GM06990 (cell line): Measurements from ENCODE around the gene ACAP2.

ENCODE experiments used
- DNase-seq: peaks from one replicate; pipeline ENCODE4 v3.0.0-alpha.2; 2011; ENCODE audit not compliant: insufficient read length; ENCODE audit errors: extremely low read depth
- H3K27me3 ChIP-seq: replicated peaks from 2 replicates; pipeline ENCODE4 v1.6.0; 2011; ENCODE audit warnings: low read length; ENCODE audit not compliant: control insufficient read depth, insufficient read depth
- H3K36me3 ChIP-seq: 2 replicates; pipeline ENCODE4 v1.5.1; 2011; ENCODE audit warnings: low read length; ENCODE audit not compliant: control insufficient read depth, insufficient read depth
- H3K4me3 ChIP-seq: replicated peaks from 2 replicates; pipeline ENCODE4 v1.5.1; 2011; ENCODE audit warnings: low read depth, mild to moderate bottlenecking, control low read depth, low read length
- TF ChIP-seq, protein P1 (sequence below): IDR thresholded peaks from 2 replicates; pipeline ENCODE4 v1.5.1; 2011; ENCODE audit warnings: low read length, control low read depth, mild to moderate bottlenecking, inconsistent platforms; ENCODE audit not compliant: insufficient read depth, poor library complexity, severe bottlenecking

ACAP2 gene

DNA sequence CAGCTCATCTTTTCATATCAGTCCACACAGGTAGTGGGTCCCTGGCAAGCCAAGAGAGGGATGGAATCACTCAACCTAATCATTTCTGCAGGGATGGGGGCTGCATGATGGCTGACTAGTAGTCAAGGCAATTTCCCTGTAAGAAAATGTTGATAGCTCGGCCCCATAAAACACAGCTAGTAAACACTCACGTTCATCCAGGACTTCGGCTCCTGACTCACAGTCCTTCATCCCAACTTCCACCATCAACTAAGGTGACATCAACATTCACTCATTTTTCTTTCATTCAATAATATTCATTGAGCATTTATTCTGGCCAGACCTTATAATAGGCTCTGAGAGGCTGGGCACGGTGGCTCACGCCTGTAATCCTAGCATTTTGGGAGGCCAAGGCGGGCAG is 4.4 kb upstream of the ACAP2 start:
- Histone ChIP-seq H3K27me3 (no peaks in the 10 kb centered on the region), H3K36me3 (no peaks in the 10 kb centered on the region), H3K4me3 (no peak overlapping the region)
- no peak for DNase-seq
- TF ChIP-seq, protein P1, sequence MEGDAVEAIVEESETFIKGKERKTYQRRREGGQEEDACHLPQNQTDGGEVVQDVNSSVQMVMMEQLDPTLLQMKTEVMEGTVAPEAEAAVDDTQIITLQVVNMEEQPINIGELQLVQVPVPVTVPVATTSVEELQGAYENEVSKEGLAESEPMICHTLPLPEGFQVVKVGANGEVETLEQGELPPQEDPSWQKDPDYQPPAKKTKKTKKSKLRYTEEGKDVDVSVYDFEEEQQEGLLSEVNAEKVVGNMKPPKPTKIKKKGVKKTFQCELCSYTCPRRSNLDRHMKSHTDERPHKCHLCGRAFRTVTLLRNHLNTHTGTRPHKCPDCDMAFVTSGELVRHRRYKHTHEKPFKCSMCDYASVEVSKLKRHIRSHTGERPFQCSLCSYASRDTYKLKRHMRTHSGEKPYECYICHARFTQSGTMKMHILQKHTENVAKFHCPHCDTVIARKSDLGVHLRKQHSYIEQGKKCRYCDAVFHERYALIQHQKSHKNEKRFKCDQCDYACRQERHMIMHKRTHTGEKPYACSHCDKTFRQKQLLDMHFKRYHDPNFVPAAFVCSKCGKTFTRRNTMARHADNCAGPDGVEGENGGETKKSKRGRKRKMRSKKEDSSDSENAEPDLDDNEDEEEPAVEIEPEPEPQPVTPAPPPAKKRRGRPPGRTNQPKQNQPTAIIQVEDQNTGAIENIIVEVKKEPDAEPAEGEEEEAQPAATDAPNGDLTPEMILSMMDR = no peak

DNA sequence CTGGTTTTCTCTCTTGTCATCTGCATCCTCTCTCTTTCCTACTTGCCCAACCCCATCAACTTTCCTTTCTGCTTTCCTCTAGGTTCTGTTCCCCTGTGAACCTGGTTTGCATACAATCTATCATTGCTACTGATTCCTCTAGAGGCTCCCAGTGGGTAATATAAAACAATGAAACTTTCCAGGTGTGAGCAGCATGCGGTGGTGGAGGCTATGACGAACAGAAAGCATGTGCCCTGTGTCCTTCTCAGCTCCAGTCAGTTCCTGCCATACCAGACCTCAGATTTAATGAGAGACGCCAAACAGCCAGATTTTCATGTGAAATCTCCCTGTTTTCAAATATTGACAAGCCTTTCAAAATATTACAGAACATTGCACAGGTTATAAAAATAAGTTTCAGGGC is 3.5 kb upstream of the ACAP2 start:
- H3K4me3 ChIP-seq = no peak overlapping the region
- TF ChIP-seq, protein P1 = no peak
- no peaks in the 10 kb centered on the region for H3K36me3 ChIP-seq
- DNase-seq = no peak
- no peaks in the 10 kb centered on the region for H3K27me3 ChIP-seq

DNA sequence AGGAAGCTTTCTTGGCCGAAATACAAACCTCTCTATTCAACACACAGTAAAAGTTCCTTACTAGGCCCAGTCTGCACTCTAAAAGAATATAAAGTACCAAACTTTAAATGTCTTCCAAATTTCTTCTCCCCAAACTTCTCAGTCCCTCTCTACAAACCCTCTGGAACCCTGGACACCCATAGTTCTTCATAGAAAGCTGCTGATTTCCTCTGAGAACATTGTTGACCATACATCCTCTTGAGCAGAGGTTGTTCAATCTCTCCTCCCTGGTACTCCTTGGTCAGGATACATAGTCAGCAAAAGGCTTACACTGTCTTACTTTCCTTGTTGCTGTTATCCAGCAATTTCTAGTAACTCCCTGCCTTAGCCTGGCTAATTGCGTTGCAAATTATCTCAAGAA is 3.1 kb upstream of the ACAP2 start:
- H3K4me3 ChIP-seq = no peak overlapping the region
- H3K27me3 ChIP-seq = no peaks in the 10 kb centered on the region
- TF ChIP-seq, protein P1 = no peak
- no peak for DNase-seq
- no peaks in the 10 kb centered on the region for H3K36me3 ChIP-seq

DNA sequence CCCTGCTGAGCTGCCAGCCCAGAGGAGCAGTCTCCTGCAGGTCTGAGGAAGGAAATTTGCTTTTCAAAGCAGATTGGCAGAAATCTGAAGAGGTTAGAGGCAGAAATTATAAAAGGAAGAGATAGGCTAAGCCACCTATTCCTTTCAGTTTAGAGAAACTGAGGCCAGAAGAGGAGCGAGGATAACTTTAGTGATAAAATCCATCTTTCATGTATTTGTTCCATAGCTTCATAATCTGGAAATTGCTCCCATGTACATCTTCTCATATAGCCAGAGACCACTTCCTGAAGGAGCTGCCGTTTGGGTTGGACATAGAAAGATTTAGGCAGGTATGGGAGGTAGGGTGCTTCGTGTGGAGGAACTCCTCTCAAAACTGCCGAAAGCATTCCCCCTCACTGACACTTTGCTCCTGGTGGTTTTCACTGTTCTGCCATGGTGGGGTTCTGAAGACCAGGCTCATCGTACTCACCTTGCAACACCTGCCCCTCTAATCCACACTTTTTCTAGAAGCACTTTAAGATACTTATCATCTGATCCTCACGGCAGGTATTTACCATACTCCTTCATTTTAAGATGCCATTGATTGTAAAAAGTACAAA is 670 bp upstream of the ACAP2 start:
- TF ChIP-seq, protein P1 = no peak
- no peak for DNase-seq
- H3K4me3 ChIP-seq = peak overlapping the region; percentile 64
- no peaks in the 10 kb centered on the region for H3K36me3 ChIP-seq
- H3K27me3 ChIP-seq = no peaks in the 10 kb centered on the region

DNA sequence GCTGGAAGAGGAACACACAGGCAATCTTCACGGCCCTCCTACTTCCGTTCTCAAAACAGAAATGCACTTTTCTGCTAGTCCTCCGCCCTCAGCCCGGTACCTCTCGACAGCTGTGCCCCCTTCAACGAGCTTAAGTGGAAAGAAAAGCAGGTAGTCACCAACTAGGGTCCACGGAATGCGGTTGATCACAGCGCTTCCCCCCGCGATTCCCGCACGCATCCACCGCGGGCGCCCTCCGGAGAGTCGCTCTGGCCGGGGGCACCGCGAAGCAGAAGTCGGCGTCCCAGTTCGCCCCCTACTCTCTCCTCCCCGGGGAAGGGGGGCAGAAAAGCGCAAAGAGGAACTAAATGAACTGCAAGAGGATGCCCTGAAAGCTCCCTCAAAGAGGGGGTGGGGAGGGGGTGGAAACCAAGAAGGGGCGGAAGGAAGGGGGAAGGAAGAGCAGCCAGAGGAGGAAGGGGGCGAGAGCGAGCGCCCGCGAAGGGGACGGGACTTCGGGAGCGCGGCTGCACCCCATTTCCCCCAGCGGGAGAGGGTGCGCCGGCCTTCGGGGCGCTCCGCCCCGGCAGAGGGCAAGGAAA is 738 bp downstream of the ACAP2 start:
- H3K27me3 ChIP-seq = no peaks in the 10 kb centered on the region
- TF ChIP-seq, protein P1 = no peak
- peak overlapping the region; percentile 90 for H3K4me3 ChIP-seq
- DNase-seq = peak; percentile 70
- H3K36me3 ChIP-seq = no peaks in the 10 kb centered on the region
